ENCODE data around the gene KRTAP13-4. TPM values are rescaled to one million over a fixed set of nuclear protein-coding genes. Genes with fewer than 3 reads are reported as not detected.

The KRTAP13-4 gene
- total RNA-seq, 1 donor: not detected

DNA sequence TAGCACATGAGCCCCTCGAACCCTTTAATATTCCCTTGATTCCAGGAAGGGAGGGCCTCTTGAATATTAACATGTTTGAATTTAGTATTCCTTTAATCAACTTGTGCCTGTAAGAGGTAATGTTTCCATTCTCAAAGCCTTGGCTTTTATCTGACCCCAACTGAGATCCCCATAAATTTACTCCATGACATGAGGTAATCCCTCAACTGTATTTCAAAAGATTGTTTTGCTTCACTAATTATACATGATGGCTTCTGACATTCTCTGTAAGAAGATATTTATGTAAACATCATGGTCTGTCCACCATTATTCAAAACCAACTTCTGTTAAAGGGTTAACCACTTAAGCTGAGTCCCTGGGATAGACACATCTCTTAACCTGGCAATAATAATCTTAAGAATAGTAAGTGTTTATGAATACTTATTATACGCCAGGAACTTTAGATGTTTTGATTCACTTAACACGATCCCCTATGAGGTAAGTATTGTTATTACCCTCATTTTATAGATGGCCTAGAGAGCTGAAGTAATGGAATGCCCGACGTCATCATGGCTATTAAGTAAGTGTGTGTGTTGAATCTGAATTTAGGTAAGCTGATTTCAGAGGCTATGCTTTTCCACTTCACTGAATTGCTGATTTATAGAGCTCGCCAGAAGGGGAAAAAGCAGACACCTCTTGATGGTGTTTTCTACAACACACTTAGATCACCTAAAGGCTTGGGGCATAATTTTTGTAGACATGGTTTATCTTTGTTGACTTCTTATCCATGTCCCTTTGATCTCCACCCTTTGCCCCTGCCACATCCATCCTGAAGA is 39.1 kb downstream of the KRTAP13-4 start:
- DNase-seq (ENCODE audit: insufficient read length, low spot score, missing footprints): no peak
- no peaks in the 10 kb centered on the region for H4K20me1 ChIP-seq (ENCODE audit: insufficient read depth, low read length)
- no peak overlapping the region for H3K27ac ChIP-seq (ENCODE audit: low read depth, low read length)
- H3K9me3 ChIP-seq (ENCODE audit: low read depth, low read length): no peaks in the 10 kb centered on the region
- no peak overlapping the region for H3K4me2 ChIP-seq (ENCODE audit: insufficient read depth, low read length)
- H3K36me3 ChIP-seq (ENCODE audit: insufficient read depth, low read length): no peaks in the 10 kb centered on the region
- no peak overlapping the region for H3K4me3 ChIP-seq (ENCODE audit: insufficient read depth, low read length)
- H3K27me3 ChIP-seq (ENCODE audit: insufficient read depth, low read length): no peaks in the 10 kb centered on the region
- no peaks in the 10 kb centered on the region for H3K4me1 ChIP-seq (ENCODE audit: insufficient read depth, low read length)
- H3K79me2 ChIP-seq (ENCODE audit: insufficient read depth, low read length): no peaks in the 10 kb centered on the region
- TF ChIP-seq CTCF (IDR thresholded peaks at IDR 0.05; ENCODE audit: extremely low read depth, low read depth, low read length): no peak
- H2AFZ ChIP-seq (ENCODE audit: low read length): no peak overlapping the region

- Histone ChIP-seq H3K4me1 (ENCODE audit: insufficient read depth, low read length) (no peaks in the 10 kb centered on the region), H3K4me3 (ENCODE audit: insufficient read depth, low read length) (no peak overlapping the region), H3K9me3 (ENCODE audit: low read depth, low read length) (peaks cover 2% of the 10 kb centered on the region), H3K27ac (ENCODE audit: low read depth, low read length) (no peak overlapping the region), H3K4me2 (ENCODE audit: insufficient read depth, low read length) (no peak overlapping the region), H4K20me1 (ENCODE audit: insufficient read depth, low read length) (no peaks in the 10 kb centered on the region), H3K27me3 (ENCODE audit: insufficient read depth, low read length) (no peaks in the 10 kb centered on the region), H3K79me2 (ENCODE audit: insufficient read depth, low read length) (no peaks in the 10 kb centered on the region), H3K36me3 (ENCODE audit: insufficient read depth, low read length) (no peaks in the 10 kb centered on the region), H2AFZ (ENCODE audit: low read length) (no peak overlapping the region)
- no peak for TF ChIP-seq CTCF (IDR thresholded peaks at IDR 0.05; ENCODE audit: extremely low read depth, low read depth, low read length)
- no peak for DNase-seq (ENCODE audit: insufficient read length, low spot score, missing footprints)
These were observed 48.0 kb downstream of the KRTAP13-4 start for GRCh38 chr21:30478004-30478403.

GRCh38 chr21:30479259-30479658 is 49.2 kb downstream of the KRTAP13-4 start:
- TF ChIP-seq CTCF (IDR thresholded peaks at IDR 0.05; ENCODE audit: extremely low read depth, low read depth, low read length): no peak
- no peak overlapping the region for H3K4me3 ChIP-seq (ENCODE audit: insufficient read depth, low read length)
- no peak overlapping the region for H2AFZ ChIP-seq (ENCODE audit: low read length)
- H3K4me1 ChIP-seq (ENCODE audit: insufficient read depth, low read length): no peaks in the 10 kb centered on the region
- peaks cover 2% of the 10 kb centered on the region for H3K9me3 ChIP-seq (ENCODE audit: low read depth, low read length)
- H3K4me2 ChIP-seq (ENCODE audit: insufficient read depth, low read length): no peak overlapping the region
- no peak overlapping the region for H3K27ac ChIP-seq (ENCODE audit: low read depth, low read length)
- no peaks in the 10 kb centered on the region for H3K36me3 ChIP-seq (ENCODE audit: insufficient read depth, low read length)
- H3K79me2 ChIP-seq (ENCODE audit: insufficient read depth, low read length): no peaks in the 10 kb centered on the region
- no peak for DNase-seq (ENCODE audit: insufficient read length, low spot score, missing footprints)
- H3K27me3 ChIP-seq (ENCODE audit: insufficient read depth, low read length): no peaks in the 10 kb centered on the region
- no peaks in the 10 kb centered on the region for H4K20me1 ChIP-seq (ENCODE audit: insufficient read depth, low read length)

GRCh38 chr21:30480145-30480544 is 50.1 kb downstream of the KRTAP13-4 start, which contains the start of gene KRTAP19-1:
KRTAP19-1 (minus strand) TSS chr21:30480367; CDS start chr21:30480317, 50 bp downstream.
- H3K27me3 ChIP-seq (ENCODE audit: insufficient read depth, low read length): no peaks in the 10 kb centered on the region
- no peaks in the 10 kb centered on the region for H3K4me1 ChIP-seq (ENCODE audit: insufficient read depth, low read length)
- no peak for TF ChIP-seq CTCF (IDR thresholded peaks at IDR 0.05; ENCODE audit: extremely low read depth, low read depth, low read length)
- H3K36me3 ChIP-seq (ENCODE audit: insufficient read depth, low read length): no peaks in the 10 kb centered on the region
- H2AFZ ChIP-seq (ENCODE audit: low read length): no peak within 1 kb of the TSS
- no peak for DNase-seq (ENCODE audit: insufficient read length, low spot score, missing footprints)
- H4K20me1 ChIP-seq (ENCODE audit: insufficient read depth, low read length): no peaks in the 10 kb centered on the region
- no peak within 1 kb of the TSS for H3K27ac ChIP-seq (ENCODE audit: low read depth, low read length)
- H3K4me3 ChIP-seq (ENCODE audit: insufficient read depth, low read length): no peak within 1 kb of the TSS
- no peak within 1 kb of the TSS for H3K4me2 ChIP-seq (ENCODE audit: insufficient read depth, low read length)
- peaks cover 2% of the 10 kb centered on the region for H3K9me3 ChIP-seq (ENCODE audit: low read depth, low read length)
- no peaks in the 10 kb centered on the region for H3K79me2 ChIP-seq (ENCODE audit: insufficient read depth, low read length)
